DND-41 (cell line): ENCODE results near the gene OR14I1.

Experiments
- CTCF ChIP-seq: IDR thresholded peaks from 2 replicates; pipeline ENCODE4 v1.5.1; 2012; ENCODE audit warnings: borderline replicate concordance, low read length, moderate library complexity, mild to moderate bottlenecking; ENCODE audit not compliant: poor library complexity, severe bottlenecking; ENCODE audit errors: extremely low read depth
- EZH2 ChIP-seq: IDR thresholded peaks from 3 replicates; pipeline ENCODE4 v1.6.1; 2012; ENCODE audit warnings: borderline replicate concordance, low read depth, mild to moderate bottlenecking, moderate library complexity, low read length, inconsistent platforms; ENCODE audit not compliant: severe bottlenecking

GRCh38 chr1:248714248-248714647, 11.7 kb upstream of the OR14I1 start:
- TF ChIP-seq CTCF (no peak), EZH2 (no peak)
